BE2C (cell line): ENCODE measurements around the gene TMEM229B.

ENCODE experiments used
- DNase-seq: peaks from one replicate; pipeline ENCODE4 v3.0.0-alpha.2; 2020
- H3K27me3 ChIP-seq: fragments of 250-450 bp; sonication (Bioruptor Pico); 2 replicates; pipeline ENCODE4 v1.5.1; 2020; ENCODE audit warnings: mild to moderate bottlenecking
- H3K36me3 ChIP-seq: fragments of 250-450 bp; sonication (Bioruptor Pico); 2 replicates; pipeline ENCODE4 v1.5.1; 2020; ENCODE audit warnings: mild to moderate bottlenecking
- H3K4me1 ChIP-seq: fragments of 250-450 bp; sonication (Bioruptor Pico); 2 replicates; pipeline ENCODE4 v1.5.1; 2020
- H3K4me3 ChIP-seq: 2 replicates; pipeline ENCODE4 v1.5.1; 2011; ENCODE audit warnings: low read depth, low read length
- H3K9me3 ChIP-seq: fragments of 250-450 bp; sonication (Bioruptor Pico); 2 replicates; pipeline ENCODE4 v1.5.1; 2020
- CTCF ChIP-seq: IDR thresholded peaks from 2 replicates; pipeline ENCODE4 v1.5.1; 2012; ENCODE audit warnings: mild to moderate bottlenecking, low read depth, low read length

Gene TMEM229B

GRCh38 chr14:67519406-67519805 lies 30.9 kb upstream of the TMEM229B start:
- Histone ChIP-seq H3K4me3 (no peak overlapping the region), H3K27me3 (peaks cover 64% of the 10 kb centered on the region), H3K36me3 (no peaks in the 10 kb centered on the region), H3K4me1 (no peaks in the 10 kb centered on the region), H3K9me3 (no peaks in the 10 kb centered on the region)
- DNase-seq = no peak
- TF ChIP-seq CTCF = no peak

GRCh38 chr14:67517083-67517482 lies 28.6 kb upstream of the TMEM229B start:
- DNase-seq = peak; percentile 42
- Histone ChIP-seq H3K36me3 (no peaks in the 10 kb centered on the region), H3K9me3 (no peaks in the 10 kb centered on the region), H3K27me3 (peaks cover 54% of the 10 kb centered on the region), H3K4me1 (no peaks in the 10 kb centered on the region), H3K4me3 (no peak overlapping the region)
- TF ChIP-seq CTCF = peak; percentile 23; the same call in 1 of the 2 replicates

GRCh38 chr14:67516676-67517075 lies 28.2 kb upstream of the TMEM229B start:
- Histone ChIP-seq H3K36me3 (no peaks in the 10 kb centered on the region), H3K4me1 (no peaks in the 10 kb centered on the region), H3K4me3 (no peak overlapping the region), H3K9me3 (no peaks in the 10 kb centered on the region), H3K27me3 (peaks cover 51% of the 10 kb centered on the region)
- no peak for DNase-seq
- TF ChIP-seq CTCF = no peak

- DNase-seq = peak; percentile 18
- H3K4me3 ChIP-seq = peak overlapping the region; percentile 24
- no peaks in the 10 kb centered on the region for H3K4me1 ChIP-seq
- H3K36me3 ChIP-seq = no peaks in the 10 kb centered on the region
- H3K27me3 ChIP-seq = peaks cover 48% of the 10 kb centered on the region
- H3K9me3 ChIP-seq = no peaks in the 10 kb centered on the region
- no peak for TF ChIP-seq CTCF
Measured at GRCh38 chr14:67515386-67516079, 27.0 kb upstream of the TMEM229B start.

GRCh38 chr14:67514650-67515385 lies 26.3 kb upstream of the TMEM229B start:
- H3K4me1 ChIP-seq = no peaks in the 10 kb centered on the region
- no peaks in the 10 kb centered on the region for H3K9me3 ChIP-seq
- H3K36me3 ChIP-seq = no peaks in the 10 kb centered on the region
- no peak for TF ChIP-seq CTCF
- H3K27me3 ChIP-seq = peaks cover 48% of the 10 kb centered on the region
- DNase-seq = peak; percentile 20
- peak overlapping the region; percentile 59 for H3K4me3 ChIP-seq

GRCh38 chr14:67514203-67514607 lies 25.7 kb upstream of the TMEM229B start:
- no peak for TF ChIP-seq CTCF
- peaks cover 44% of the 10 kb centered on the region for H3K27me3 ChIP-seq
- H3K36me3 ChIP-seq = no peaks in the 10 kb centered on the region
- H3K9me3 ChIP-seq = no peaks in the 10 kb centered on the region
- H3K4me3 ChIP-seq = peak overlapping the region; percentile 59
- DNase-seq = no peak
- no peaks in the 10 kb centered on the region for H3K4me1 ChIP-seq
